IPS-18a (cell line): ENCODE results near the gene RGS1.

Experiments used
- H3K27ac ChIP-seq: one replicate; pipeline ENCODE4 v1.5.1; 2013; ENCODE audit warnings: low read length
- H3K27me3 ChIP-seq: one replicate; pipeline ENCODE4 v1.6.1; 2013; ENCODE audit warnings: mild to moderate bottlenecking, low read length; ENCODE audit not compliant: control insufficient read depth, insufficient read depth
- H3K36me3 ChIP-seq: one replicate; pipeline ENCODE4 v1.6.1; 2013; ENCODE audit warnings: low read depth, low read length; ENCODE audit not compliant: control insufficient read depth
- H3K4me1 ChIP-seq: one replicate; pipeline ENCODE4 v1.6.1; 2013; ENCODE audit warnings: low read depth, low read length; ENCODE audit not compliant: control insufficient read depth
- H3K4me3 ChIP-seq: one replicate; pipeline ENCODE4 v1.5.1; 2013; ENCODE audit warnings: low read length
- H3K9ac ChIP-seq: one replicate; pipeline ENCODE4 v1.6.1; 2013; ENCODE audit warnings: mild to moderate bottlenecking, low read length, moderate library complexity
- H3K9me3 ChIP-seq: one replicate; pipeline ENCODE4 v1.6.1; 2013; ENCODE audit warnings: low read depth, low read length; ENCODE audit not compliant: control insufficient read depth

The RGS1 gene

DNA sequence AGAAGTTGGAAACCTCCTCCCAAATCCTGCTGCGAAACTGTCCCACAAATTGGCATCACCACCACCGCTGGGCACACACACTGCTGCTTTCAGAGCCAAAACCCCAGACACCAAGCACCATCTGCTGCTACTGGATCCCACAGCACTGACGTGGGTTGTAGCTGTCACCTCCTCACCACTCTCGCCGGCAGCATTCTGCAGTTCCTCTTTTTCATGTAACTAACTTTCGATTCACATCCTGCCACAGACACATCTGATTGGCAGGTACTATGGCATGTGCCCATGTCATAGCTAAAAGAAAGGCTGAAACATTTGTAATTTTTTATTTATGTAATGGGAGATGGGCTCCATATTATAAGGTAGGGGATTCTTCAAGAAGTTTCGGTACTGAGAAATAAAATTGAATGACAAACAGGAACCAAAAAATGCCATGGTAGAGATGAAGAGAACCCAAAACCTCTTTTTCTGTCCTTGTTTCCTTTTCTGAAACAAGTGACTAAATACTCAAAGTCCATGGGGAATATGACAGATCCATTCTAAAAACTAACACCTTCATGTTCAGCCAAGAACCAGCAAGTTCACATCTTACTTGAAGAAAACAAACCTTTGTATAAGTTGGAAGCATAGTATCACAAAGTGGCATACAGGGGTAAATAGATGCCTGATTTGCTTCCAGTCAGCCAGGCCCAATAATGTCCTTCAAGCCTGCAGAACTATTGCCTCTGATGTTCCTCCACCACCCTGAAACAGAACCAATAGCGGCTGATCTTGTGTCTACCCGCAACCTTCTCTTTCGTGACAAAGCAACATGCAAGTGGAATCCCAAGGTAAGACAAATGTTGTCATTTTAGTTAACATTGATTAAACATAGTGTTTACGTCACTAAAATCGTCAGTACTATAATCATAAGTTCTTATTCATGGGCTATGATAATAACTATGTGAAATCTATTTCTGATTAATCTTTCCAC is 33.8 kb downstream of the RGS1 start:
- no peak overlapping the region for H3K9ac ChIP-seq
- no peak overlapping the region for H3K4me3 ChIP-seq
- H3K9me3 ChIP-seq: no peaks in the 10 kb centered on the region

DNA sequence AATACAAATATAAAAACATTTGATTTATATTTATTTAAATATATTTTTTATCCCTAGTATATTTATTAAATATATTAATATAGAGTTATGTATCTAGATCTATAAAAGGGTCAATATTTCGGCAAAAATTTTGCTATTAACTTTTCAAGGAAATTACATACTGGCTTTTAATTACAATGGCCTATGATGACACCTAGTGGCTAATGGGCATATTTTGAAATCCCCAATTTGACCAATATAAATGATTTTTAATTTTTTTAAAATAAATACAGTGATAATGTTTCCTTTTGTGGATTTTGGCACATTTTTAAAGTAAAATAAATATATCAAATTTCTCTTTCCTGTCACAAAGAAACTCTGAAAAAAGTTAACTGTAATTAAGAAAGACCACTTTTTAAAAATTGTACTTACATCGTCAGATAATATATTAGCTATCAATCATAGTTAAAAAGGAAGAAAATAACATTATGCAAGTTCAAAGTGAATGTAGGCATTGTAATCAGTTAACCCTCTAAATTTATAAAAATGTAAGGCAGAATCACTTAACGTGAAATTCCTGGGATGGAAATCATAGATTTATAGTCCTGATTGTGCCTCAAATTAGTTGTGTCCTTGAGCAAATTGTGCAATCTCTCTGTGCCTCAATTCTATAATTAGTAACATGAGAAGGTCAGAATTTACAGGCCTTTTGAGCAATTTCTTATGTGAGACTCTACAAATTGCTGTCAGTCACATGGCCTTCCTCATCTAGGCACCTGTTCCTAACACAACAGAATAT is 34.7 kb downstream of the RGS1 start:
- Histone ChIP-seq H3K27ac (no peak overlapping the region), H3K9me3 (no peaks in the 10 kb centered on the region), H3K9ac (no peak overlapping the region), H3K27me3 (no peaks in the 10 kb centered on the region), H3K4me3 (no peak overlapping the region), H3K36me3 (no peaks in the 10 kb centered on the region), H3K4me1 (no peaks in the 10 kb centered on the region)

More for the DNA sequence above, 33.8 kb downstream of the RGS1 start:
- Histone ChIP-seq H3K27me3 (no peaks in the 10 kb centered on the region), H3K27ac (no peak overlapping the region), H3K36me3 (no peaks in the 10 kb centered on the region), H3K4me1 (no peaks in the 10 kb centered on the region)

DNA sequence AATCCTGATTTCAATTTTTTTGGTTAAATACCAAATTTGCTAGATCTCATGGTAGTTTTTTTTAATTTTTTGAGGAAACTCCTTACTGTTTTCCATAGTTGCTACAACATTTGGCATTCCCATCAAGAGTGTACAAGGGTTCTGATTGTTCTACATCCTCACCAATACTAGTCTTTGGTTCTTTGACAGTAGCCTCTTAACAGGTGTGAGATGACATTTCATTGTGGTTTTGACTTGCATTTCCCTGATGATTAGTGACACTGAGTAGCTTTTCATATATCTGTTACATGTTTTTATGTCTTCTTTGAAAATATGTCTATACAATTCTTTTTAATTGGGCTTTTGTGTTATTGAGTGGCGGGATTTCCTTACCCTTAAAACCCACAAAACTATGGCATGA is 39.5 kb downstream of the RGS1 start:
- no peak overlapping the region for H3K27ac ChIP-seq
- H3K9me3 ChIP-seq: no peaks in the 10 kb centered on the region
- H3K27me3 ChIP-seq: no peaks in the 10 kb centered on the region
- H3K4me3 ChIP-seq: no peak overlapping the region
- no peaks in the 10 kb centered on the region for H3K4me1 ChIP-seq
- no peaks in the 10 kb centered on the region for H3K36me3 ChIP-seq
- no peak overlapping the region for H3K9ac ChIP-seq

DNA sequence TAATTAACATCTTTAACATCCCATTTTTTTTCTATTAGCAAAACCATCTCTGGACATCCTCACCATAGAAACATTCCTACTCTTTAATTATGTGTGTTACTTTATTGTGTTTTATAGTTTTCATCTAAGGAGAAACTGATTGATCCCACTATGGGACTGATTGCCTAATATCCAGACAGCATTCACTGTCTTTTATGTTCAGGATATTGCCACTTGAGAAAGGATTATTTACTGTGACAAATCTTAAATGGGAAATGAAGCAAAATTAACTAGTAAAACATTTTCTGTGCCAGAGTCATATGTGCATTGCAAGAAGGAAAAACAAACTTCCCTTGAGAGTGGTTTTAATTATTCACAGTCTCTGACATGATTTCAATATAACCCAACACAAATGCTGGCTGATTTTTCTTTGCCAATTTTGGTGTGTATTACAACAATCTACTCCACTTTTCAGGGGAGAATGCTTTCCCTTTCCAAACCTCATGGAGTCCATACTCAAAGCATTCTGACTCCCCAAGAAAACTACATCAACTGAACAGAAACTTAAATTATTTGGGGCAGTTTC is 44.6 kb downstream of the RGS1 start:
- H3K27me3 ChIP-seq: no peaks in the 10 kb centered on the region
- H3K36me3 ChIP-seq: no peaks in the 10 kb centered on the region
- no peak overlapping the region for H3K4me3 ChIP-seq
- H3K4me1 ChIP-seq: no peaks in the 10 kb centered on the region
- no peak overlapping the region for H3K9ac ChIP-seq
- no peak overlapping the region for H3K27ac ChIP-seq
- H3K9me3 ChIP-seq: no peaks in the 10 kb centered on the region

DNA sequence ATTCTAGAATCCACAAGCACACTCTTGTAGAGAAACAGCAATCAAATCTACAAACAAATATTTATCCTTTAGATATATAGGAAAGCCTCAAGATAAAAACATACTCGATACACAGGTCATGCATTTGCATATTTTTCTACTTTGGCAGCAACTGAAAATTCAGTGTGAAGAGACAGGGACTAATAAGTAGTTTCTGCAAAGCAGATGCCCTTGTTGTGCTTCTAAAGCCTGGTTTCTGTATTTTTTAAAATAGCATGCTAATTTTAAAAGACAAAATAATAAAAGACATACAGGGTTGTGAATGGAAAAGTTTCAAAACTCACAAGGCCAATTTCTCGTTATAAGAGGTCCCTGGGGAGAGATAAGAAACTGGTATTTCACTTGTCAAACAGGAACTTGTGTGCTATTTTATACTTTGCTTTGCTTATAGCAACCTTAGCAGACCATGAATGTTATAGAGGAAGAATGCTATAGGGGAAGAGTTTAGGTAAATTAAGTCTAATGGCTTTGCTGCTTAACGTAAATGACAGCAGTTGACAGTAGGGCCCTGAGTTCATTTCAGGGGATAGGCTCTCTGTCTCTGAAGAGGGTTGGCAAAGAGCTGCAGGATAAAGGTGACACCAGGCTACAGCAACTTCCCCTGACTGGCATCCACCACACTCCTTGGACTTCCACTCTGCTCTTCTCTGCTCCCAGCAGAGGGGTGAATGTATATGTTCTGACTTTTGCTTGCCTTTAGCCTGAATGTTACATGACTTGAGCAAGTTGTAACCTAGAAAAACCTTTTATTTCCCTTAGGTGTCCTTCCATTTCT is 51.0 kb downstream of the RGS1 start:
- H3K4me1 ChIP-seq: no peaks in the 10 kb centered on the region
- no peak overlapping the region for H3K4me3 ChIP-seq
- no peaks in the 10 kb centered on the region for H3K27me3 ChIP-seq
- no peaks in the 10 kb centered on the region for H3K9me3 ChIP-seq
- no peaks in the 10 kb centered on the region for H3K36me3 ChIP-seq
- no peak overlapping the region for H3K9ac ChIP-seq
- no peak overlapping the region for H3K27ac ChIP-seq

DNA sequence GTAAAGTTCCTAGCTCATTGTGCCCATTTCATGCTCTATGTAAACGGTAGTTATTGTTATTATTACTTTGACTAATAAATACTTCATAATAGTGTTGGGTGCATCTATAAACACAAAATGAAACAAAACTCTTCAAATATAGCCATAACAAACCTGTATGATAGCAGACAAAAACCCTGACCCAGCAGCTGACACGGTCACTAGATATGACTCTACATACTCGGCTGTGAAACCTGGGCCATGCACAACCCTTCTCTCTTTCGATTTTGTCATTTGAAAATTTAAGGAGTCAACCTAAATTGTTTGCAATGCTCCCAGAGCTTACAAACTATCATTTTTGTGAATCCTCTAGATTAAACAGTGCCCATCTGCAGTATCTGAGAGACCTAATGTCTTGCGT is 52.3 kb downstream of the RGS1 start:
- no peak overlapping the region for H3K4me3 ChIP-seq
- no peaks in the 10 kb centered on the region for H3K27me3 ChIP-seq
- H3K36me3 ChIP-seq: no peaks in the 10 kb centered on the region
- H3K27ac ChIP-seq: no peak overlapping the region
- no peaks in the 10 kb centered on the region for H3K4me1 ChIP-seq
- H3K9me3 ChIP-seq: no peaks in the 10 kb centered on the region
- no peak overlapping the region for H3K9ac ChIP-seq

DNA sequence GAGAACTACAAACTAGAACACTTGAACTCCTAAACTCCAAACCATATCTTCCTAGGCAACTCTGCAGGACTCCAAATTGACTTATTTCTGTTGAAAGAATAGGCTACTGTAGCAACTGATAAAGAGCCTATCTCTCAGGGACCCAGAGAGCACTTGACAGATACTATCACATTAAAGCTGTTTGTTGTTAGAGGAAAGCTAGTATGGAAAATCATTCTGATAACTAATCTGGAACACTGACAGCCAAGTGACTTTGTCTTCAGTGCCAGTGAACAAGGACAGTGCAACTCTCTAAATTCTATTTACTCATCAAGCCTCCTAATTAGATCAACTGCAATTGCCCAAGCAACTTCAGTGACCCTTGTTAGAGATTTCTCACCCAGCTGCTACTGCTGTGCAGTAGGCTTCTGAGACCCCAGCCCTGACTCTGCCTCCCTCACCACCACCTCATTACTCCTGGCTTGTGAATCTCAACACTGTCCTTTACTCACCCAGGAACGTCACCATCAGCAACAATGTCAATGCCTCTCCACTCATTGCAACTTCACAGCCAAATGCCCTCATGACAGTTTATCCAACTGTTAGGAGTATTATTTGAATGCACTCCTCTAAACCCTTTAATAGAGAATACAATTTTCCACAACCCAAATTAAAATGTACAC is 53.0 kb downstream of the RGS1 start:
- Histone ChIP-seq H3K36me3 (no peaks in the 10 kb centered on the region), H3K27me3 (no peaks in the 10 kb centered on the region), H3K9me3 (no peaks in the 10 kb centered on the region), H3K4me3 (no peak overlapping the region), H3K27ac (no peak overlapping the region), H3K4me1 (peaks cover 5% of the 10 kb centered on the region), H3K9ac (no peak overlapping the region)

DNA sequence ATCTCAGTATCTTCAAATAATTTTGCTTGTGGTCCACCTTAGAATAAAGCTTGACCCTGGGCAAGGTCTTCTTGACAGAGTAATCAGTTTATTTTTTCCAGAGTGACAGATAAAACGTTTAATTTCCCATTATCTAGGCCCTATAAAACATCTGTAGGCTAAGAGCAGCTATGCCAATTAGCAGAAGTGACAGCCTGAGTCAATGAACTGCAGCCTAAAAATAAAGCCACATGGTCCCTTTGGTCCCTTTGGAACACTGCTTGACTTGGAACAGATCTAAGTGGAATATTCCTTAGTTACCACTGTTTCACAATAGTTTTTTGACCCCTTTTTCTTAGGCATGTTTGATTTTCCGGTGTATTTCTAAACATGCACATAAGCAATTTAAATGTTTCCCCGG is 54.0 kb downstream of the RGS1 start:
- peaks cover 10% of the 10 kb centered on the region for H3K4me1 ChIP-seq
- no peak overlapping the region for H3K9ac ChIP-seq
- no peak overlapping the region for H3K4me3 ChIP-seq
- no peak overlapping the region for H3K27ac ChIP-seq
- no peaks in the 10 kb centered on the region for H3K9me3 ChIP-seq
- no peaks in the 10 kb centered on the region for H3K27me3 ChIP-seq
- H3K36me3 ChIP-seq: no peaks in the 10 kb centered on the region
